HepG2 (cell line): ENCODE data around the gene NDRG2. TPM values are rescaled to one million over a fixed set of nuclear protein-coding genes. Genes with fewer than 3 reads are reported as not detected.

Experiments used
- AKNA ChIP-seq: sonication (generic); formaldehyde crosslinking; IDR thresholded peaks from 2 replicates; pipeline ENCODE4 v1.4.0; 2020; ENCODE audit warnings: missing genetic modification reagents, borderline replicate concordance
- DMTF1 ChIP-seq: sonication (generic); formaldehyde crosslinking; IDR thresholded peaks from 2 replicates; pipeline ENCODE4 v1.4.0; 2020; ENCODE audit warnings: mild to moderate bottlenecking, missing genetic modification reagents
- DZIP1 ChIP-seq: sonication (generic); formaldehyde crosslinking; IDR thresholded peaks from 2 replicates; pipeline ENCODE4 v1.5.0; 2020; ENCODE audit warnings: mild to moderate bottlenecking, missing genetic modification reagents
- GTF3A ChIP-seq: sonication (generic); formaldehyde crosslinking; conservative IDR thresholded peaks from 2 replicates; pipeline ENCODE4 v1.4.0; 2020; ENCODE audit warnings: mild to moderate bottlenecking, missing genetic modification reagents
- HES4 ChIP-seq: sonication (generic); formaldehyde crosslinking; IDR thresholded peaks from 2 replicates; pipeline ENCODE4 v1.9.0; 2021; ENCODE audit warnings: mild to moderate bottlenecking, missing genetic modification reagents, borderline replicate concordance
- HIVEP1 ChIP-seq: sonication (generic); formaldehyde crosslinking; IDR thresholded peaks from 2 replicates; pipeline ENCODE4 v1.4.0; 2020; ENCODE audit warnings: mild to moderate bottlenecking, missing genetic modification reagents
- HNF1B ChIP-seq: sonication (generic); formaldehyde crosslinking; IDR thresholded peaks from 2 replicates; pipeline ENCODE4 v1.5.1; 2020; ENCODE audit warnings: mild to moderate bottlenecking, moderate library complexity, missing genetic modification reagents
- KDM5A ChIP-seq: fragments of 200-600 bp; sonication (generic); IDR thresholded peaks from 2 replicates; pipeline ENCODE4 v1.7.0; 2018; ENCODE audit warnings: antibody characterized with exemption, mild to moderate bottlenecking, low read length, borderline replicate concordance
- NCOR1 ChIP-seq: fragments of 200-600 bp; sonication (generic); IDR thresholded peaks from 2 replicates; pipeline ENCODE4 v1.7.0; 2017; ENCODE audit warnings: antibody characterized with exemption, low read length, borderline replicate concordance
- NR2F1 ChIP-seq, 2 experiments: fragments of 450-650 bp in 1 of 2; formaldehyde crosslinking in 1 of 2; IDR thresholded peaks; 2 replicates each; pipeline versions ENCODE4 v1.5.0 to v1.6.1; 2016 to 2020; ENCODE audit warnings: mild to moderate bottlenecking in 1 of 2, missing compliant biosample characterization in 1 of 2, missing genetic modification reagents in 1 of 2, moderate library complexity in 1 of 2
- SMAD9 ChIP-seq: sonication (generic); formaldehyde crosslinking; IDR thresholded peaks from 2 replicates; pipeline ENCODE4 v1.5.1; 2020; ENCODE audit warnings: mild to moderate bottlenecking, missing genetic modification reagents
- TBP ChIP-seq: sonication (generic); formaldehyde crosslinking; IDR thresholded peaks from 2 replicates; pipeline ENCODE4 v1.5.0; 2020; ENCODE audit warnings: missing genetic modification reagents
- THAP11 ChIP-seq: IDR thresholded peaks from 2 replicates; pipeline ENCODE4 v1.6.1; 2016; ENCODE audit warnings: missing biosample characterization, missing genetic modification reagents
- TSC22D2 ChIP-seq: sonication (generic); formaldehyde crosslinking; IDR thresholded peaks from 2 replicates; pipeline ENCODE4 v1.5.1; 2020; ENCODE audit warnings: missing genetic modification reagents, mild to moderate bottlenecking, borderline replicate concordance
- YY1 ChIP-seq: IDR thresholded peaks from 2 replicates; pipeline ENCODE4 v1.6.1; 2011; ENCODE audit warnings: low read length, low read depth, moderate library complexity, mild to moderate bottlenecking; ENCODE audit not compliant: insufficient read depth, insufficient replicate concordance
- ZMYM4 ChIP-seq: sonication (generic); formaldehyde crosslinking; IDR thresholded peaks from 2 replicates; pipeline ENCODE4 v1.8.1; 2023; ENCODE audit warnings: mild to moderate bottlenecking, missing genetic modification reagents
- polyA plus RNA-seq, 8 experiments: library from polyadenylated mRNA; depleted of rRNA in 3 of 8; stranded (reverse) in 7 of 8; unstranded in 1 of 8; fragments of >200 nt; fragmentation: Illumina TruSeq in 4 of 8; extraction: Trizol in 4 of 8; gene quantifications; 2 replicates each; pipeline versions ENCODE4 v1.2.1 to v1.2.3, GENCODE V29; 2011 to 2016; ENCODE audit warnings: low read depth in 4 of 8, missing spikeins in 1 of 8, mixed read lengths in 1 of 8; ENCODE audit not compliant: insufficient read depth in 1 of 8
- total RNA-seq, 5 experiments: library from RNA; depleted of rRNA; stranded (reverse); fragments of >200 nt; fragmentation: Illumina TruSeq; extraction: Trizol; gene quantifications; 2 replicates each; pipeline ENCODE4 v1.2.3, GENCODE V29; 2016; ENCODE audit warnings: low read depth in 1 of 5

The NDRG2 gene
- total and polyA plus RNA-seq, 2 of the 13 experiments (the other 11 are each of a cell fraction or from before 2014, with no cell fraction given): 27.2 to 189 TPM

GRCh38 chr14:21070610-21071224, 45.9 kb upstream of the NDRG2 start (continued):
- peak; percentile 50; the same call in 1 of the 2 replicates for TF ChIP-seq KDM5A
- TF ChIP-seq HES4 (CRISPR knock-in tag): 0 out of 2 replicates have a peak, but pooled peaks have one; percentile 2
- no peak for TF ChIP-seq DMTF1 (CRISPR knock-in tag)
- no peak for TF ChIP-seq GTF3A (CRISPR knock-in tag)
- peak; percentile 29; the same call in 1 of the 2 replicates for TF ChIP-seq SMAD9 (CRISPR knock-in tag)
- peak; percentile 76; the same call in 1 of the 2 replicates for TF ChIP-seq HIVEP1 (CRISPR knock-in tag)
- 0 out of 2 replicates have a peak, but pooled peaks have one; percentile 20 for TF ChIP-seq AKNA
- TF ChIP-seq DZIP1: 0 out of 2 replicates have a peak, but pooled peaks have one; percentile 37
- TF ChIP-seq NCOR1: no peak
- TF ChIP-seq HNF1B (CRISPR knock-in tag): peak; percentile 61; the same call in 1 of the 2 replicates
- peak; percentile 69 for TF ChIP-seq YY1
- 0 out of 2 replicates have a peak, but pooled peaks have one; percentile 13 for TF ChIP-seq TSC22D2 (CRISPR knock-in tag)
- TF ChIP-seq TBP (CRISPR knock-in tag): 0 out of 2 replicates have a peak, but pooled peaks have one; percentile 33
- peak; percentile 4; the same call in 1 of the 2 replicates for TF ChIP-seq ZMYM4
- peak in 1 of 2 experiments; percentile 51; a peak in 1 of 4 replicates for TF ChIP-seq NR2F1 (CRISPR knock-in tag; IDR thresholded peaks at IDR 0.05)
- 0 out of 2 replicates have a peak, but pooled peaks have one; percentile 7 for TF ChIP-seq THAP11
